T-helper 17 cell (primary cell): ENCODE data around the gene CREB1. TPM values are rescaled to one million over a fixed set of nuclear protein-coding genes. Genes with fewer than 3 reads are reported as not detected.

Experiments used
- ATAC-seq: fragments of 150-1000 bp; cut with Tn5 transposase; 2 replicates; pipeline ENCODE4 v1.10.0; 2021; ENCODE audit warnings: mild to moderate bottlenecking, moderate library complexity
- DNase-seq, 3 donors: peaks; one replicate each; pipeline versions ENCODE4 v3.0.0 to v3.0.0-alpha.2; 2020 to 2021
- H3K9me3 ChIP-seq: one replicate; pipeline ENCODE4 v1.7.0; 2013; ENCODE audit warnings: low read length, mild to moderate bottlenecking; ENCODE audit not compliant: control insufficient read depth, poor library complexity, severe bottlenecking
- H3K27ac Mint-ChIP-seq: one replicate; pipeline ENCODE4 v1.8.0; 2022; ENCODE audit warnings: mild to moderate bottlenecking, moderate library complexity, mixed read lengths
- H3K27me3 Mint-ChIP-seq: one replicate; pipeline ENCODE4 v1.8.0; 2022; ENCODE audit warnings: mixed read lengths
- H3K36me3 Mint-ChIP-seq: one replicate; pipeline ENCODE4 v1.8.0; 2022; ENCODE audit warnings: low read depth, mixed read lengths
- H3K4me1 Mint-ChIP-seq: one replicate; pipeline ENCODE4 v1.8.0; 2022; ENCODE audit warnings: mild to moderate bottlenecking, mixed read lengths
- H3K4me3 Mint-ChIP-seq: one replicate; pipeline ENCODE4 v1.8.0; 2022; ENCODE audit warnings: mild to moderate bottlenecking, moderate library complexity, mixed read lengths
- total RNA-seq, 4 donors: library from RNA in 2 of 4; stranded (reverse) in 2 of 4; gene quantifications; one replicate each; pipeline ENCODE4 v1.2.3 and lab custom pipeline; 2022 to 2026

Gene CREB1
- total RNA-seq, 2 donors from 2014 or later = 73.7 to 89.3 TPM

DNA sequence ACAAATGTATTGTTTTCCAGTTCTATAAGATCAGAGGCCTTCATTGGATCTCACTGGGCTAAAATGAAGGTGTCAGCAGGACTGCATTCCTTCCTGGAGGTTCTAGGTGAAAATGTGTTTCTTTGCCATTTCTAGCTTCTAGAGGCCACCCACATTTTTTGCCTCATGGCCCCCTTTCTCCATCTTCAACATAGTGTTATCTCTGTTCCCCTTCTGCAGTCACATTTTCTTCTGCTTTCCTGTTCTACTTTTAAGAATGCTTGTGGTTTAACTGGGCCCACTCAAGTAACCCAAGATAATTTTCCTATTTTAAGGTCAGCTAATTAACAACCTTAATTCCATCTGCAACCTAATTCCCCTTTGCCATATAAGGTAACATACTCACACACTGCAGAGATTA lies 59.4 kb downstream of the CREB1 start:
- Mint-ChIP-seq H3K27ac (peak overlapping the region; percentile 24), H3K36me3 (peaks cover 24% of the 10 kb centered on the region), H3K4me3 (no peak overlapping the region), H3K27me3 (no peaks in the 10 kb centered on the region), H3K4me1 (peaks cover 23% of the 10 kb centered on the region)
- H3K9me3 ChIP-seq = peaks cover 3% of the 10 kb centered on the region
- DNase-seq (no peak), ATAC-seq (no peak)

DNA sequence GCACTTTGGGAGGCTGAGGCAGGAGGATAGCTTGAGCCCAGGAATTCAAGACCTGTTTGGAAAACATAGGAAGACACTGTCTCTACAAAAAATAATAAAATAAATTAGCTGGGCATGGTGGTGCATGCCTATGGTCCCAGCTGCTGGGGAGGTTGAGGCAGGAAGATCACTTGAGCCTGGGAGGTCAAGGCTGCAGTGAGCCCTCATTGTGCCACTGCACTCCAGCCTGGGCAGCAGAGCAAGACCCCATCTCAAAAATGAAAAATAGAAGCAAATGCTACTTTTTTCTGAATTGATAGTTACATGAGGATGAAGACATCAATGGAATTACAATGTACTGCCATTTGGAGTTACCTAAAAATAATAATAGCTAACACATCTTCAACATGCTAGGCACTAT lies 63.5 kb downstream of the CREB1 start:
- H3K27me3 Mint-ChIP-seq = no peaks in the 10 kb centered on the region
- H3K9me3 ChIP-seq = peaks cover 3% of the 10 kb centered on the region
- no peak overlapping the region for H3K27ac Mint-ChIP-seq

DNA sequence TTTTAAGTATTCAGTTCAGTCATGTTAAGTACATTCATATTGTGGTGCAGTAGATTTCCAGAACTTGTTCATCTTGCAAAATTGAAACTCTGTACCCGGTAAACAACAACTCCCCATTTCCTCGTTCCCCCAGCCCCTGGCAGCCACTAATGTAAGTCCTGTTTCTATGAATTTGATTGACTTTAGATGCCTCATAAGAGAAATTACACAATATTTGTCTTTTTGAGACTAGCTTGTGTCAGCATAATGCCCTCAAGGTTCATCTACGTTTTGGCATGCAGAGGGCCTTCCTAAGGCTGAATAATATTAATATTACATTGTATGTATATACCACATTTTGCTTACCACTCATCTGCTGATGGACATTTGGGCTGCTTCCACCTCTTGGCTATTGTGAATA lies 64.5 kb downstream of the CREB1 start:
- H3K27me3 Mint-ChIP-seq = no peaks in the 10 kb centered on the region
- no peak for DNase-seq
- H3K36me3 Mint-ChIP-seq = peaks cover 11% of the 10 kb centered on the region
- no peak overlapping the region for H3K27ac Mint-ChIP-seq
- no peak overlapping the region for H3K4me3 Mint-ChIP-seq
- peaks cover 3% of the 10 kb centered on the region for H3K9me3 ChIP-seq
- ATAC-seq = no peak
- H3K4me1 Mint-ChIP-seq = peaks cover 3% of the 10 kb centered on the region

More for the DNA sequence above, 63.5 kb downstream of the CREB1 start:
- DNase-seq (no peak), ATAC-seq (no peak)
- H3K4me1 Mint-ChIP-seq = peaks cover 11% of the 10 kb centered on the region
- H3K36me3 Mint-ChIP-seq = peaks cover 14% of the 10 kb centered on the region
- H3K4me3 Mint-ChIP-seq = no peak overlapping the region

DNA sequence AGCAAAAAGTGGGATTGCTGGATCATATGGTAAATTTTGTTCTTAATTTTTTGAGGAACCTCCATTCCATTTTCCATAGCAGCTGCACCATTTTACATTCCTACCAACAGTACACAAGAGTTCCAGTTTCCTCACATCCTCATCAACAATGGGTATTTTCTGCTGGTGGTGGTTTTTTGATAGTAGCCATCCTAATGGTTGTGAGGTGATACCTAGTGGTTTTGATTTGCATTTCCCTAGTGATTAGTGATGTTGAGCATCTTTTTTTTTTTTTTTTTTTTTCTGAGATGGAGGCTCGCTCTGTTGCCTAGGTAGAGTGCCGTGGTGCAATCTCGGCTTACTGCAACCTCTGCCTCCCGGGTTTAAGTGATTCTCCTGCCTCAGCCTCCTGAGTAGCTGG lies 65.0 kb downstream of the CREB1 start:
- peaks cover 2% of the 10 kb centered on the region for H3K4me1 Mint-ChIP-seq
- H3K36me3 Mint-ChIP-seq = peaks cover 9% of the 10 kb centered on the region
- ATAC-seq = no peak
- H3K27me3 Mint-ChIP-seq = no peaks in the 10 kb centered on the region
- no peak overlapping the region for H3K27ac Mint-ChIP-seq
- DNase-seq = no peak
- H3K9me3 ChIP-seq = peaks cover 3% of the 10 kb centered on the region
- H3K4me3 Mint-ChIP-seq = no peak overlapping the region

DNA sequence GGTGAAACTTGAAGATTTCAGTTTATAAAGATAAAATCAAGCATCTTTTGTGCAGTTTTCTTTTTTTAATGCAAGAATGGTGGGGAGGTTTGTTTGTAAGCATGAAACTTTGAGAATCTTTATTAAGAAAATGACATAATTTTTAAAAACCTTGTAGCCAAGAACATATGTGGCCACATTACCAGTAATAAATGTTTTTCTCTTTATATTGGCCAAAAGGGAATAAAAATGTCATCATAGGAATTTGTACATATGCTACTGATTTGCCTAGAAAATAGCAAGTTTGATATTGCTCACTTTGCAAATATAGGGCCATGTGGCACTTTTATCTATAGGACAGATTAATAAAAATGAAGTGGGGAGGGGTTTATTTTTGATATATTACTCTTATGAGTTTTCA lies 69.9 kb downstream of the CREB1 start:
- Mint-ChIP-seq H3K36me3 (peaks cover under 1% of the 10 kb centered on the region), H3K27ac (no peak overlapping the region), H3K4me1 (peaks cover 6% of the 10 kb centered on the region), H3K27me3 (no peaks in the 10 kb centered on the region), H3K4me3 (no peak overlapping the region)
- DNase-seq (no peak), ATAC-seq (no peak)
- no peaks in the 10 kb centered on the region for H3K9me3 ChIP-seq

DNA sequence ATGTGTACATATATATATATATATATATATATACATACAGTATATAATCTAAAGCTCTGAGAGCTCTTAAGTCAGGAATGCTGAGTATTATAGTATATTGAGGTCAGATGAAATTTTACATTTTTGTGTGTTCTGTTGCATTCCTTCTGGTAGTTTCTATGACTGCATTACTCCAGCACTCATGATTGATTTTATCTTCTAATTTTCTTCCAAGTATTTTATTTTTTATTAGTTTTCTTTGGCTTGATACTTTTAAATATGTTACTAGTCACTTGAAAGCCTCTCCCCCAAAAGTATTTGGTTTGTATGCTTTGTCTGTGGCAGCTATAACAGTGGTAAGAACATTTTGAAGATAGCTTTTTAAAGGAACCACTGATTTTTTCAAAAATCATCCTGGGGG lies 70.5 kb downstream of the CREB1 start:
- Mint-ChIP-seq H3K4me1 (peaks cover 11% of the 10 kb centered on the region), H3K27ac (no peak overlapping the region), H3K4me3 (no peak overlapping the region), H3K27me3 (no peaks in the 10 kb centered on the region), H3K36me3 (peaks cover 3% of the 10 kb centered on the region)
- no peak for DNase-seq
- no peaks in the 10 kb centered on the region for H3K9me3 ChIP-seq
- ATAC-seq = no peak

DNA sequence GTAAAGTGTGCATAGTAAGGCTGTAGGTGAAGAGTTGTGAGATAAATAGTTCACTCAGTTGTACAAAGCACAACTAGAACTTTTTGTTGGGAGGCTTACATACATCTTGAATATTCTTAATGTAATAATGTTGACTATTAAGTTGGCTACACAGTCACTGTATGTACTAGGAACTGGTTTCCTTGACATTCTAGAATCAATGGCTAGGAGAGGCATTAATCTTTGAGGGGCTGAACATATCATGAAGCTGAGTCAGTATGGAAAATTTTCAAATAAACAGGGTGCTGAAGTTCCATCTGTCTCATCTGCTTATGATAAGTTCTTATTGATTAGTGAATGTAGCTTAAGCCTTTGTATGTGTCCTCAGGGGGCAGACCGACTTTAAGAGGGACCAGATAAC lies 72.0 kb downstream of the CREB1 start:
- DNase-seq (no peak), ATAC-seq (no peak)
- H3K27ac Mint-ChIP-seq = peak overlapping the region; percentile 72
- no peaks in the 10 kb centered on the region for H3K27me3 Mint-ChIP-seq
- H3K4me3 Mint-ChIP-seq = no peak overlapping the region
- peaks cover 12% of the 10 kb centered on the region for H3K4me1 Mint-ChIP-seq
- no peaks in the 10 kb centered on the region for H3K9me3 ChIP-seq
- peaks cover 3% of the 10 kb centered on the region for H3K36me3 Mint-ChIP-seq

DNA sequence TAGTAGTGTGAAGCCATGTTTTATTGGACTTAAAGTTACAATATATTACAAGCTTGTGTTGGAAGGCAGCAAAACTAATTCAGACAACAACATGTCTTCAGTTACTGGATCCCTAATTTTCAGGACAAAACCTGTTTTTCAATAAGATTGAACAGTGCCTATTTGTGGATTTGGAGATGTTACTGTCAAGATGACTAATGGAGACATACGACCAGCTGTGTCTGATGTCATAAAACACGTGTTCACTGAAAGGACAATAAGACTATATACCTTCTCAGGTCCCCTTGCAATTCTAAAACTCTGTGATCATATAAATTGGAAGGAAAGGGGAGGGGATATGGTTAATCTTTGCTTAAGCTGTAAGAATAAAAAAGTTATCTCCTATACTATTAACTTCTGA lies 73.7 kb downstream of the CREB1 start:
- Mint-ChIP-seq H3K27ac (peak overlapping the region; percentile 11), H3K4me3 (no peak overlapping the region)
- DNase-seq = no peak

DNA sequence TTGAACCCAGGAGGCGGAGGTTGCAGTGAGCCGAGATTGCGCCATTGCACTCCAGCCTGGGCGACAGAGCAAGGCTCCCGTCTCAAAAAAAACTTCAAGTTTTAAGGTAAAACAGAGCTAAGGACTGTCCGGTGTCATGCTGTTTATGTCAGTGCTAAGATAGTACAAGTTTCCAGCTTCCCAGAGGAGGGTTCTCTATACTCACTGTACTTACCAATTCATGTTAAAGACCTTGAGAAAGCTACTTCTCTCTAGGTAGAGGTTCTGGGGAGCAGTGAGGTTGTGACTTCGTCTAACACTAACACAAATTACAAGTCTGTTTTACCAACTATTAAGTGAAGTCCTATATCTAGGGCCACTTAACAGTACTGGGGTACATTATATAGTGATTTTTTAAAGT lies 76.6 kb downstream of the CREB1 start:
- Mint-ChIP-seq H3K4me3 (no peak overlapping the region), H3K27me3 (no peaks in the 10 kb centered on the region), H3K4me1 (peaks cover 12% of the 10 kb centered on the region), H3K27ac (peak overlapping the region; percentile 39), H3K36me3 (peaks cover 3% of the 10 kb centered on the region)
- H3K9me3 ChIP-seq = no peaks in the 10 kb centered on the region
- DNase-seq (no peak), ATAC-seq (no peak)

More for the DNA sequence above, 73.7 kb downstream of the CREB1 start:
- Mint-ChIP-seq H3K27me3 (no peaks in the 10 kb centered on the region), H3K36me3 (peaks cover 3% of the 10 kb centered on the region), H3K4me1 (peaks cover 12% of the 10 kb centered on the region)
- H3K9me3 ChIP-seq = no peaks in the 10 kb centered on the region
- no peak for ATAC-seq

DNA sequence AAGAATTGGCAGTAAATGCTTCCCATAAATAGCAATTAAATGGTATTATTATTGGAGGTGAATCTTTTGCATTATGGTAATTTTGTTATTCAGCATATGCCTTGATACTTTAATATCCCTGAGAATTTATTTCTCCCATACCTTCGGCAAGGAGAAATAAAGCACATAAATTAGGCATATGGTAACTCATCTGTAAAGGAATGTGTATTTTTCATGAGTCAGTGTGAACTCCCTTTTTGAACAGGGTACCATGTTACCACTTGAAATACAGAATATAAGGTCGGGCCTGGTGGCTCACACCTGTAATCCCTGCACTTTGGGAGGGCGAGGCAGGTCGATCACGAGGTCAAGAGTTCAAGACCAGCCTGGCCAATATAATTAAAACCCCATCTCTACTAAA lies 77.1 kb downstream of the CREB1 start:
- DNase-seq (no peak), ATAC-seq (no peak)
- Mint-ChIP-seq H3K27ac (no peak overlapping the region), H3K4me1 (peaks cover 8% of the 10 kb centered on the region), H3K27me3 (no peaks in the 10 kb centered on the region), H3K4me3 (no peak overlapping the region), H3K36me3 (peaks cover 3% of the 10 kb centered on the region)
- no peaks in the 10 kb centered on the region for H3K9me3 ChIP-seq

DNA sequence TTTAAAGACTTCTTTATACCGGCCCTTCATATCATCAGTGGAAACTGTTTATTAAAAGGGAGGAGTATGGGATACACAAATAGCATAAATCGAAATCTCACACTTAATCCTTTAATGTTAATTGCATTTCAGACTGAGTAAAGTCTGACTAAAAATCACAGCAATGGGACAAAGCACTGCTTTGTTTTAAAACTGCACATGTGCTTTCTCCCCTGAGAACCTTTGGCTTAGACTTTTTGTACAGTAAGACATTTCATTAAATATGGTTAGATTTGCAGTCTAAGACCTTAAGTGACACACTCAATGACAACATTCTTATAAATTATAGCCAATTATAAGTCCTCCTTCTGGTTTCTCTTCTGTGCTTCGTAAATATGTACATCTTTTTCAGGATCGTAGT lies 83.0 kb downstream of the CREB1 start:
- H3K27ac Mint-ChIP-seq = no peak overlapping the region
- no peak for DNase-seq
- peaks cover 8% of the 10 kb centered on the region for H3K36me3 Mint-ChIP-seq
- no peak for ATAC-seq
- H3K4me1 Mint-ChIP-seq = peaks cover 11% of the 10 kb centered on the region
- no peaks in the 10 kb centered on the region for H3K27me3 Mint-ChIP-seq
- no peak overlapping the region for H3K4me3 Mint-ChIP-seq
- no peaks in the 10 kb centered on the region for H3K9me3 ChIP-seq

DNA sequence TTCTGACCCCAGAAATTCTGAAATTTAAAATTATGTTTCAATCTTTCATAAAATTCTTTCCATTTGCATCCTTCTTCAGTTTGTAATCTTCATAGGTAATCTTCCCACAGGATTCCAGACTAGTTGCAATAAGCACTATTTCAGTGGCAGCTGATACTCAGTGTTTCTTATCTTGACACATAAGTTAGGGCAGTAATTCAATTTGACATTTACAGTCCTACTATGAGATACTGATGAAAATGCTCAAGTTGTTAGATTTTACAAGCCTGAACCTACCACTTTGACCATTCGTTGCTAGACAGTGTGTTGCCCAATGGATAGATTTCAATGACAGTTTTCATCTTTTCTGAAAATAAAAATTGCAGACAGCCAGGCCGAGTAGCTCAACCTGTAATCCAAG lies 85.1 kb downstream of the CREB1 start:
- Mint-ChIP-seq H3K27ac (no peak overlapping the region), H3K36me3 (peaks cover 9% of the 10 kb centered on the region), H3K27me3 (no peaks in the 10 kb centered on the region), H3K4me1 (peaks cover 16% of the 10 kb centered on the region), H3K4me3 (no peak overlapping the region)
- H3K9me3 ChIP-seq = no peaks in the 10 kb centered on the region
- DNase-seq (no peak), ATAC-seq (no peak)

DNA sequence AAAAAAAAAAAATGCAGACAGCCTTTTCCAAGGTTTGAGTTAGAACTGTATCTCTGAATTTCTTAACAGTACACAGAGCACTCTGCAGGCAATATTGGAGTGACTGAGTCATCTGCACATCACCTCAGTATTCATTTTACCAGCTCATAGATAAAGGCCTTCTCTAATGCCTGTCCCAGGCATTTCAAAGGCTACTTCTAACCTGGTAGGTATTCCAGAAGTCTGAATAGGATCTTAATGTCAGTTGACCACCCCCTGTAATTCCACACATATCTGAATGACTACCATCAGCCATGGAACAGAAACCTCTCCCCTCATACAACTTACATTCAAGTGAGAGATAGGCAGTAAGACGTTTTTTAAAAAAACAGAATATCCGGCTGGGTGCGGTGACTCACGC lies 86.4 kb downstream of the CREB1 start:
- no peak overlapping the region for H3K27ac Mint-ChIP-seq
- peaks cover 9% of the 10 kb centered on the region for H3K36me3 Mint-ChIP-seq

DNA sequence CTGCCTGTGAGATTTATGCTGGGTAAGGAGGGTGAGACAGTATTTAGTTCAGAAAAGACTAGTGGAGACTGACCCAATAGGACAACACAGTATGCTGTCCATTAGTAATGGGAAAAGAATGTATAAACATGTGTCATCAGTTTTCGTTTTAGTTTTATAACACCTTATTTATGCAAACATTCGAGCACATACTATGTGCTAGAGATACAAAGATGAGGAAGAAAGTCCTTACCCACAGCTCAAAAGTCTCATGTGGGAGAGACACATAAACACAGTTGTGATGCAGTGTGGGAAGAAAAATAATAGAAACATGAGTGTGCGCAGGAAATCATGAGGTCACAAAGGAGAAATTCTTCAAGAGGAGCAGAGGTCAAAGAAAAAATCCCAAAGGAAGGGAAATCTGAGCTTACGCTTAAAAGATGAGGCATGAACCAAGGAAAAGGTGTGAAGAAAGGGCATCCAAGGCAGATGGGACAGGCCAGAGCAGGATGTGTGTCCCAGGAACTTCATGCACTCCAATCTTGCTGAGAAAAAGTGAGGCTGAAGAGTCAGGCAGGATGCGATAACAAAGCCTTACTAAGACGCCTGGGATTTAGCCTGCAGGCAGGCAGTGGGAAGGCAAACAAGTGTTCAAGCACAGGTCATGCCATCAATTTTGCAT lies 87.4 kb downstream of the CREB1 start:
- H3K27me3 Mint-ChIP-seq = no peaks in the 10 kb centered on the region
- H3K36me3 Mint-ChIP-seq = peaks cover 9% of the 10 kb centered on the region

More for the DNA sequence above, 86.4 kb downstream of the CREB1 start:
- Mint-ChIP-seq H3K27me3 (no peaks in the 10 kb centered on the region), H3K4me1 (peaks cover 22% of the 10 kb centered on the region), H3K4me3 (no peak overlapping the region)
- H3K9me3 ChIP-seq = no peaks in the 10 kb centered on the region
- DNase-seq (no peak), ATAC-seq (no peak)

More for the DNA sequence above, 87.4 kb downstream of the CREB1 start:
- ATAC-seq (no peak), DNase-seq (no peak)
- Mint-ChIP-seq H3K4me1 (peaks cover 25% of the 10 kb centered on the region), H3K4me3 (no peak overlapping the region), H3K27ac (peak overlapping the region; percentile 49)
- H3K9me3 ChIP-seq = no peaks in the 10 kb centered on the region
